Body of pancreas (tissue), 4 donors: ENCODE measurements around the gene UST.

Experiments used
- CTCF ChIP-seq, 7 experiments: fragments of 450-650 bp in 4 of 7; fragments of 200-600 bp in 3 of 7; sonication (generic) in 3 of 7; IDR thresholded peaks; one replicate each; pipeline ENCODE4 v1.5.1; 2016 to 2019; ENCODE audit warnings: antibody characterized with exemption in 7 of 7
- POLR2A ChIP-seq, 3 donors: fragments of 450-650 bp; IDR thresholded peaks; one replicate each; pipeline ENCODE4 v1.6.1; 2016; ENCODE audit warnings: antibody characterized with exemption in 3 of 3, mild to moderate bottlenecking in 2 of 3

- TF ChIP-seq CTCF (IDR thresholded peaks at IDR 0.05) (no peak), POLR2A (IDR thresholded peaks at IDR 0.05) (no peak)
These were observed 76.0 kb downstream of the UST start for GRCh38 chr6:148822819-148823218.
